HL-60 (cell line): ENCODE measurements around the gene MTPN.

ENCODE experiments used
- DNase-seq, 2 experiments: peaks; one replicate each; pipeline ENCODE4 v3.0.0-alpha.2; 2010 to 2020; ENCODE audit warnings: low read depth in 1 of 2, low spot score in 1 of 2
- H3K27ac ChIP-seq: fragments of 250-450 bp; sonication (Bioruptor Pico); replicated peaks from 2 replicates; pipeline ENCODE4 v1.5.1; 2020; ENCODE audit warnings: mild to moderate bottlenecking, moderate library complexity
- H3K27me3 ChIP-seq: fragments of 250-450 bp; sonication (Bioruptor Pico); 2 replicates; pipeline ENCODE4 v1.5.1; 2021; ENCODE audit warnings: mild to moderate bottlenecking, moderate library complexity; ENCODE audit not compliant: insufficient read depth, poor library complexity, severe bottlenecking
- H3K4me3 ChIP-seq: replicated peaks from 2 replicates; pipeline ENCODE4 v1.5.1; 2011; ENCODE audit warnings: mild to moderate bottlenecking, control low read depth, low read length; ENCODE audit not compliant: insufficient read depth
- GABPA ChIP-seq: IDR thresholded peaks from 2 replicates; pipeline ENCODE4 v1.6.1; 2012; ENCODE audit warnings: low read depth
- POLR2AphosphoS5 ChIP-seq: IDR thresholded peaks from 2 replicates; pipeline ENCODE4 v1.6.1; 2012; ENCODE audit warnings: low read depth
- REST ChIP-seq: IDR thresholded peaks from 2 replicates; pipeline ENCODE4 v1.6.1; 2012; ENCODE audit warnings: low read depth; ENCODE audit not compliant: insufficient replicate concordance
- SPI1 ChIP-seq: IDR thresholded peaks from 2 replicates; pipeline ENCODE4 v1.6.1; 2012; ENCODE audit warnings: low read depth, mild to moderate bottlenecking, borderline replicate concordance
- TF ChIP-seq, protein P1 (sequence below): IDR thresholded peaks from one replicate; pipeline ENCODE4 v1.5.1; 2011; ENCODE audit warnings: low read length, control low read depth, inconsistent platforms; ENCODE audit not compliant: insufficient read depth

Gene MTPN

DNA sequence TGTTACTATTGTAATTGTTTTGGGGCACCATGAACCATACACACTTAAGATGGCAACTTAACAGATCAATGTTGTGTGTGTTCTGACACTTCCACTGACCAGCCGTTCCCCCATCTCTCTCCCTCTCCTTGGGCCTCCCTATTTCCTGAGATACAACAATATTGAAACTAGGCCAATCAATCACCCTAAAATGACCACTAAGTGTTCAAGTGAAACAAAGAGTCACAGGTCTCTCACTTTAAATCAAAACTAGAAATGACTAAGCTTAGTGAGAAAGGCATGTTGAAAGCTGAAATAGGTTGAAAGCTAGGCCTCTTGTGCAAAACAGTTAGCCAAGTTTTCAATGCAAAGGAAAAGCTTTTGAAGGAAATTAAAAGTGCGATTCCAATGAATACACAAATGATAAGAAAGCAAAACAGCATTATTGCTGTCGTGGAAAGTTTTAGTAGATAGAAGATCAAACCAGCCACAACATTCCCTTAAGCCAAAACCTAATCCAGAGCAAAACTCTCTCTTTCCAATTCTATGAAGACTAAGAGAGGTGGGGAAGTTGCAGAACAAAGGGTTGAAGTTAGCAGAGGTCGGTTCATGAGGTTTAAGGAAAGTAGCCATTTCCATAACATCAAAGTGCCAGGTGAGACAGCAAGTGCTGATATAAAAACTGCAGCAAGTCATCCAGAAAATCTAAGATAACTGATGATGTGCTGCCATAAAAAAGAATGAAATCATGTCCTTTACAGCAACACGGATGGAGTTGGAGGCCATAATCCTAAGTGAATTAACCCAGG lies 90.6 kb downstream of the MTPN start:
- Histone ChIP-seq H3K27me3 (no peaks in the 10 kb centered on the region), H3K27ac (no peak overlapping the region)
- no peak for DNase-seq

DNA sequence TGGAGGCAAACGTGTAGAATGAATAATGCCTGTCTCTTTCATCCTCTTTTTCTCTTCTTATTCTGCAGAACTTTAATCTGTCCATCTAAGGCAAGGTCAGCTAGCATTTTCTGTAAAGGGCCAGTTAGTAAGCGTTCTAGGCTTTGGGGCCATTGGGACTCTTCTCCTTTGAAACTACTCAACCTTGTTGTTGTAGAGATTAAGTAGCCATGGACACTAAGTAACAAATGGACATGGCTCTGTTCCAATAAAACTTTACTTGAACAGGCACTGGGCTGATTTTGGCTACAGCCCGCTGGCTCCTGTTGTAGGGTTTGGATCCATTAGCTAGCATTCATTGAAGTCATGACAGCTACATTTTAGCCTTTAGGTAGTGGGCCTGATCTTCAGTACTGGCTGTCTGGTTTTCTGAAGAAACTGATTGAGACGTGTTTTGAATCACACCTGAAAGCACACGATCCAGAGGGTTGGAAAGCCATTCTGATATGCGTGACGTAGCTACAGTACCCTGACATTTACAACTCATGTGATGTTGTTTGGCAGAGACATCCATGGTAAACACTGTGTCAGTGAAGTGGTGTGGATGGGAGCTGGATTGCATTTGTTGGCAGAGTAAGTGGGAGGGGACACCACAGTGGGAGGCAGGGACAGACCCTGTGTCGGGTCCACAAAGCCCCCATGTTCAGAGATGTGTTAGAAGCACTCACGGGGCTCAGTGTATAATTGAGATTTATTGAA lies 92.5 kb downstream of the MTPN start:
- DNase-seq: no peak
- no peak overlapping the region for H3K4me3 ChIP-seq
- TF ChIP-seq POLR2AphosphoS5: no peak
- TF ChIP-seq SPI1: no peak
- TF ChIP-seq, protein P1, sequence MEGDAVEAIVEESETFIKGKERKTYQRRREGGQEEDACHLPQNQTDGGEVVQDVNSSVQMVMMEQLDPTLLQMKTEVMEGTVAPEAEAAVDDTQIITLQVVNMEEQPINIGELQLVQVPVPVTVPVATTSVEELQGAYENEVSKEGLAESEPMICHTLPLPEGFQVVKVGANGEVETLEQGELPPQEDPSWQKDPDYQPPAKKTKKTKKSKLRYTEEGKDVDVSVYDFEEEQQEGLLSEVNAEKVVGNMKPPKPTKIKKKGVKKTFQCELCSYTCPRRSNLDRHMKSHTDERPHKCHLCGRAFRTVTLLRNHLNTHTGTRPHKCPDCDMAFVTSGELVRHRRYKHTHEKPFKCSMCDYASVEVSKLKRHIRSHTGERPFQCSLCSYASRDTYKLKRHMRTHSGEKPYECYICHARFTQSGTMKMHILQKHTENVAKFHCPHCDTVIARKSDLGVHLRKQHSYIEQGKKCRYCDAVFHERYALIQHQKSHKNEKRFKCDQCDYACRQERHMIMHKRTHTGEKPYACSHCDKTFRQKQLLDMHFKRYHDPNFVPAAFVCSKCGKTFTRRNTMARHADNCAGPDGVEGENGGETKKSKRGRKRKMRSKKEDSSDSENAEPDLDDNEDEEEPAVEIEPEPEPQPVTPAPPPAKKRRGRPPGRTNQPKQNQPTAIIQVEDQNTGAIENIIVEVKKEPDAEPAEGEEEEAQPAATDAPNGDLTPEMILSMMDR: no peak
- TF ChIP-seq GABPA: no peak
- no peak for TF ChIP-seq REST
- no peak overlapping the region for H3K27ac ChIP-seq
- H3K27me3 ChIP-seq: no peaks in the 10 kb centered on the region

More for the DNA sequence above, 90.6 kb downstream of the MTPN start:
- TF ChIP-seq GABPA: no peak
- H3K4me3 ChIP-seq: no peak overlapping the region

- TF ChIP-seq GABPA: no peak
- no peak for TF ChIP-seq SPI1
- no peak for TF ChIP-seq POLR2AphosphoS5
- no peak for TF ChIP-seq REST
- TF ChIP-seq, protein P1: no peak
- no peak overlapping the region for H3K4me3 ChIP-seq
- no peak overlapping the region for H3K27ac ChIP-seq
- H3K27me3 ChIP-seq: no peaks in the 10 kb centered on the region
- DNase-seq: no peak
Measured at GRCh38 chr7:135879233-135879632, 97.9 kb downstream of the MTPN start.

- no peak overlapping the region for H3K27ac ChIP-seq
- peak; percentile 66; the same call in 1 of the 2 replicates for TF ChIP-seq SPI1
- TF ChIP-seq GABPA: no peak
- TF ChIP-seq REST: no peak
- DNase-seq: no peak
Measured at GRCh38 chr7:135878284-135878683, 98.9 kb downstream of the MTPN start.

More at GRCh38 chr7:135878284-135878683, 98.9 kb downstream of the MTPN start:
- no peak overlapping the region for H3K4me3 ChIP-seq
- H3K27me3 ChIP-seq: no peaks in the 10 kb centered on the region
